Stomach (tissue), 4 donors: ENCODE measurements around the gene FCHSD2.

Experiments used
- CTCF ChIP-seq, 7 experiments: fragments of 450-650 bp in 4 of 7; fragments of 200-600 bp in 3 of 7; sonication (generic) in 3 of 7; IDR thresholded peaks; one replicate each; pipeline ENCODE4 v1.5.1; 2016 to 2019; ENCODE audit warnings: antibody characterized with exemption in 7 of 7, control low read depth in 2 of 7, mild to moderate bottlenecking in 1 of 7
- EP300 ChIP-seq: sonication (generic); formaldehyde crosslinking; IDR thresholded peaks from one replicate; pipeline ENCODE4 v1.6.1; 2017; ENCODE audit warnings: antibody characterized with exemption
- POLR2A ChIP-seq, 4 donors: fragments of 450-650 bp; IDR thresholded peaks; one replicate each; pipeline ENCODE4 v1.6.1; 2016; ENCODE audit warnings: antibody characterized with exemption in 4 of 4, control low read depth in 2 of 4, mild to moderate bottlenecking in 1 of 4, moderate library complexity in 1 of 4
- POLR2AphosphoS5 ChIP-seq, 3 donors: sonication (generic); formaldehyde crosslinking; IDR thresholded peaks; one replicate each; pipeline ENCODE4 v1.6.1; 2016; ENCODE audit warnings: antibody characterized with exemption in 3 of 3

GRCh38 chr11:73142128-73142377 is at the start of gene FCHSD2:
- no peak for TF ChIP-seq CTCF (IDR thresholded peaks at IDR 0.05)
- TF ChIP-seq POLR2A (IDR thresholded peaks at IDR 0.05) = no peak
- TF ChIP-seq POLR2AphosphoS5 (IDR thresholded peaks at IDR 0.05) = no peak
- no peak for TF ChIP-seq EP300
